Activated CD8-positive, alpha-beta T cell treated with anti-CD3 and anti-CD28 coated beads for 36 hours (primary cell): ENCODE measurements around the gene USP9Y. TPM values are rescaled to one million over a fixed set of nuclear protein-coding genes. Genes with fewer than 3 reads are reported as not detected.

Experiments used
- ATAC-seq: fragments of 200-7000 bp; cut with Tn5 transposase; one replicate; pipeline ENCODE4 v1.10.0; 2021; ENCODE audit warnings: mild to moderate bottlenecking, moderate library complexity
- CTCF ChIA-PET: fragments of 350-600 bp; sonication (Branson Sonifier 250); formaldehyde crosslinking; loops from one replicate; lab custom pipeline; 2021; ENCODE audit warnings: antibody characterized with exemption; lab: Charles Lee
- POLR2A ChIA-PET: fragments of 350-600 bp; sonication (Branson Sonifier 250); formaldehyde crosslinking; loops from one replicate; lab custom pipeline; 2021; ENCODE audit warnings: antibody characterized with exemption; lab: Charles Lee
- DNase-seq: peaks from one replicate; pipeline ENCODE4 v3.0.0-alpha.2; 2020
- H3K27ac Mint-ChIP-seq: one replicate; pipeline ENCODE4 v1.8.0; 2021; ENCODE audit warnings: mild to moderate bottlenecking, mixed read lengths
- H3K27me3 Mint-ChIP-seq: one replicate; pipeline ENCODE4 v1.8.0; 2021; ENCODE audit warnings: mixed read lengths
- H3K36me3 Mint-ChIP-seq: one replicate; pipeline ENCODE4 v1.8.0; 2021; ENCODE audit warnings: low read depth, mixed read lengths
- H3K4me1 Mint-ChIP-seq: one replicate; pipeline ENCODE4 v1.8.0; 2021; ENCODE audit warnings: low read depth, mixed read lengths
- H3K4me3 Mint-ChIP-seq: one replicate; pipeline ENCODE4 v1.8.0; 2021; ENCODE audit warnings: mild to moderate bottlenecking, moderate library complexity, mixed read lengths
- H3K9me3 Mint-ChIP-seq: one replicate; pipeline ENCODE4 v1.8.0; 2021; ENCODE audit warnings: mixed read lengths
- intact Hi-C: fragments of 100-400 bp; cut with micrococcal nuclease; formaldehyde crosslinking; loops from one replicate; pipeline ENCODE4 v1.10.0; 2022
- total RNA-seq, 2 experiments: library from RNA; stranded (reverse); gene quantifications; one replicate each; pipeline ENCODE4 v1.2.3, GENCODE V29; 2021
- TF ChIP-seq, protein P1 (sequence below): fragments of 200-600 bp; IDR thresholded peaks from one replicate; pipeline ENCODE4 v1.8.0; 2022; ENCODE audit warnings: antibody characterized with exemption, mild to moderate bottlenecking

USP9Y gene
- total RNA-seq, 2 experiments from 2014 or later, result 14.6 TPM

DNA sequence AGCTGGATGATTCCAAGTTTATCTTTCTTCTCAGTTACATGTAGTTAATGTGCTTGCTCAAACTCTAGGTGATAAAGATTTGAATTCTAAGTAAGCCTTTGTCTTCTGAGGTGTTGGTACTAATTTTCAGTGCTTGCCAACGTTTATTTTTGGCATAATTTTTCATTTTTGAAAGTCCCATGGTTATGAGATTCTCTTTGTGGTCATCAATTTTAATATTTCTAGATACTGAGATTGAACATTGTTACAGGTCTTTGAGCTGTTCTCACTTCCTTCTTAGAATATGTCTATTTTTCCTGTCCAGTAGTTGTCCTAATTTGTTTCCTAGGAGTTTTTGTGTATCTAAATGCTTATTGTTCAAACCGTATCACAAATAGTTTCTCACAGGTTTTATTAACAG is 40.4 kb downstream of the USP9Y start:
- DNase-seq (no peak), ATAC-seq (no peak)
- H3K9me3 Mint-ChIP-seq, result no peaks in the 10 kb centered on the region
- no peak overlapping the region for H3K27ac Mint-ChIP-seq
- TF ChIP-seq, protein P1, sequence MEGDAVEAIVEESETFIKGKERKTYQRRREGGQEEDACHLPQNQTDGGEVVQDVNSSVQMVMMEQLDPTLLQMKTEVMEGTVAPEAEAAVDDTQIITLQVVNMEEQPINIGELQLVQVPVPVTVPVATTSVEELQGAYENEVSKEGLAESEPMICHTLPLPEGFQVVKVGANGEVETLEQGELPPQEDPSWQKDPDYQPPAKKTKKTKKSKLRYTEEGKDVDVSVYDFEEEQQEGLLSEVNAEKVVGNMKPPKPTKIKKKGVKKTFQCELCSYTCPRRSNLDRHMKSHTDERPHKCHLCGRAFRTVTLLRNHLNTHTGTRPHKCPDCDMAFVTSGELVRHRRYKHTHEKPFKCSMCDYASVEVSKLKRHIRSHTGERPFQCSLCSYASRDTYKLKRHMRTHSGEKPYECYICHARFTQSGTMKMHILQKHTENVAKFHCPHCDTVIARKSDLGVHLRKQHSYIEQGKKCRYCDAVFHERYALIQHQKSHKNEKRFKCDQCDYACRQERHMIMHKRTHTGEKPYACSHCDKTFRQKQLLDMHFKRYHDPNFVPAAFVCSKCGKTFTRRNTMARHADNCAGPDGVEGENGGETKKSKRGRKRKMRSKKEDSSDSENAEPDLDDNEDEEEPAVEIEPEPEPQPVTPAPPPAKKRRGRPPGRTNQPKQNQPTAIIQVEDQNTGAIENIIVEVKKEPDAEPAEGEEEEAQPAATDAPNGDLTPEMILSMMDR, result no peak
- intact Hi-C loops, result no loop called here
- ChIA-PET CTCF (no interaction called here), POLR2A (no interaction called here)
- no peaks in the 10 kb centered on the region for H3K27me3 Mint-ChIP-seq
- no peak overlapping the region for H3K4me3 Mint-ChIP-seq
- H3K36me3 Mint-ChIP-seq, result peaks cover 15% of the 10 kb centered on the region
- no peaks in the 10 kb centered on the region for H3K4me1 Mint-ChIP-seq

DNA sequence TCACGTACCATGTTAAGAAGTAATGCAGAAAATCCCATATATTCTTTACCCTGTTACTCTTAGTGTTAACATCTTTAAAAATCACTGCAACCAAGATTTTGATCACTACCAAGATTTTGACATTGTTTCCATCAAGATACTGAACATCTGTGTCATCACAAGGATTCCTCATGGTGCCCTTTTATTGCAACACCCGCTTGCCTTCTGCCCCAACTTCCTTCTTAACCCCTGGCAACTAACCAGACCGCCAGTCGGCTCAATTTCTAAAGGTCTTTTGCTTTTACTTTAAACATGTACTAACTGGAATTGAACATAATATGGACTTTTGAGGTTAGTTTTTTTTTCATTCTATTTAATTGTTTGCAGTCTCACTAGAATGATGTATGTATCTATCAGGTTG is 41.7 kb downstream of the USP9Y start:
- ATAC-seq (no peak), DNase-seq (no peak)
- intact Hi-C loops, result no loop called here
- Mint-ChIP-seq H3K9me3 (no peaks in the 10 kb centered on the region), H3K4me1 (no peaks in the 10 kb centered on the region), H3K36me3 (peaks cover 22% of the 10 kb centered on the region), H3K4me3 (no peak overlapping the region), H3K27ac (no peak overlapping the region), H3K27me3 (no peaks in the 10 kb centered on the region)
- TF ChIP-seq, protein P1, result no peak
- ChIA-PET POLR2A (no interaction called here), CTCF (no interaction called here)

DNA sequence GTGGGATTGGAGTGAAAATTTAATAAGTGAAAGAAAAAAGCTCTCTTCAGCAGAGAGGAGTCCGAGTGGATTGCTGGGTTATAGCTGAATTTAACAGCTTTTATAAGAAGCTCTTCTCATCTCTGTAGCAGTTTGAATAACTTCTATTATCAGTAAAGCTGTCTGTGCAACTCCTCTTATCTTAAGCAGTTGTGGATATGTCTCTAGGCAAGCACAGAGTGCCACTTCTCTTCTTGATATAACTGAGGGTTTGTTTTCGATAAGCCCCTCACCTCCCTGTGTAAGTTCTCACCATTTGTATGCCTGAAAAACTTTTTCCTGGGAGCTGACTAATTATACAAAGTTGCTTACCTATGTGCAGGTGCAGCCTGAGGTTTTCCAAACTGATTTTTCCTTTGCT is 43.1 kb downstream of the USP9Y start:
- no peaks in the 10 kb centered on the region for H3K9me3 Mint-ChIP-seq
- TF ChIP-seq, protein P1, result no peak
- ChIA-PET POLR2A (no interaction called here), CTCF (no interaction called here)
- H3K36me3 Mint-ChIP-seq, result peaks cover 24% of the 10 kb centered on the region
- no peaks in the 10 kb centered on the region for H3K4me1 Mint-ChIP-seq
- no peak overlapping the region for H3K27ac Mint-ChIP-seq
- no peak for ATAC-seq
- no peak overlapping the region for H3K4me3 Mint-ChIP-seq
- H3K27me3 Mint-ChIP-seq, result no peaks in the 10 kb centered on the region
- DNase-seq, result no peak
- intact Hi-C loops, result no loop called here

DNA sequence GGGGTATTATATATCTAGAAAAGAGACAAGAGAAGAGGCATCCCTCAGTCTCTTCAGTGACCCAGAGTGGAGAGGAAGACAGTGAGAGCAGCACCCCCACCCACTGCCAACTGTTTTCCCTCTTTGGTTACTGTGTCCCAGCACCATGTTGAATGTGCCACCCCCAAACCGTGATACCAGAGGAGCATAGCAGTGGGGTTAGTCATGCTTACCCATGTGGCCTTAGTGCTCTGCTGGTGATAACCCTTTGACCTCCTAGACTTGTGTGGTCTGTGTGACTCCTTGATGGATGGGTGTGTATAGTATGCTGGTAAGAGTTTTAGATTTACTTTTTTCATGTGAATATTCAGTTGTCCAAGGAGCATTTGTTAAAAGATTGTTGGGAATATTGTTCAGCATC is 48.3 kb downstream of the USP9Y start:
- Mint-ChIP-seq H3K36me3 (peaks cover 24% of the 10 kb centered on the region), H3K9me3 (no peaks in the 10 kb centered on the region), H3K27ac (no peak overlapping the region), H3K4me3 (no peak overlapping the region), H3K4me1 (peaks cover 10% of the 10 kb centered on the region), H3K27me3 (no peaks in the 10 kb centered on the region)
- POLR2A ChIA-PET, result no interaction called here
- no peak for DNase-seq
- intact Hi-C loops, result no loop called here
- TF ChIP-seq, protein P1, result no peak
- no peak for ATAC-seq
- CTCF ChIA-PET, result interaction anchor here (0.7 kb wide), 1 partner anchor 34 kb away, joined by 3 read pairs; no protein-coding TSS in a partner anchor

DNA sequence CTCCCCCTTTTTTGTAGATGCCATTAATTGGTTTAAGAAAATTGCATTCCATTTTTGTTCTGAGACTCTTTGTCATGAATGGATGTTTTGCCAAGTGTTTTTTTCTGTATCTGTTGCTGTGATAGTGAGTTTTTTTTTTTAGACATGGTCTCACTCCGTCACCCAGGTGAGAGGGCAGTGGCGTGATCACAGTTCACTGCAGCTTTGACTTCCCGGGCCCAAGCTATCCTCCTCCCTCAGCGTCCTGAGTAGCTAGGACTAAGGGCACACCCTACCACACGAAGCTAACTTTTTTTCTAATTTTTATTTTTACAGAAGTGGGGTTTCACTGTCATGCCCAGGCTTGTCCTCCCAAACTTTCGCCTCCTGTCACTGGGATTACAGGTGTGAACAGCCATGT is 51.8 kb downstream of the USP9Y start:
- H3K4me3 Mint-ChIP-seq, result no peak overlapping the region
- ATAC-seq (no peak), DNase-seq (no peak)
- POLR2A ChIA-PET, result no interaction called here
- H3K9me3 Mint-ChIP-seq, result no peaks in the 10 kb centered on the region
- CTCF ChIA-PET, result no interaction called here
- no peak overlapping the region for H3K27ac Mint-ChIP-seq
- TF ChIP-seq, protein P1, result no peak
- intact Hi-C loops, result no loop called here
- H3K27me3 Mint-ChIP-seq, result no peaks in the 10 kb centered on the region
- peaks cover 22% of the 10 kb centered on the region for H3K4me1 Mint-ChIP-seq
- H3K36me3 Mint-ChIP-seq, result peaks cover 12% of the 10 kb centered on the region
